ENCODE results near the gene ENG. TPM values are rescaled to one million over a fixed set of nuclear protein-coding genes. Genes with fewer than 3 reads are reported as not detected.

ENG gene
- total and polyA plus RNA-seq, 4 donors = 41.1 to 317 (median 131) TPM

DNA sequence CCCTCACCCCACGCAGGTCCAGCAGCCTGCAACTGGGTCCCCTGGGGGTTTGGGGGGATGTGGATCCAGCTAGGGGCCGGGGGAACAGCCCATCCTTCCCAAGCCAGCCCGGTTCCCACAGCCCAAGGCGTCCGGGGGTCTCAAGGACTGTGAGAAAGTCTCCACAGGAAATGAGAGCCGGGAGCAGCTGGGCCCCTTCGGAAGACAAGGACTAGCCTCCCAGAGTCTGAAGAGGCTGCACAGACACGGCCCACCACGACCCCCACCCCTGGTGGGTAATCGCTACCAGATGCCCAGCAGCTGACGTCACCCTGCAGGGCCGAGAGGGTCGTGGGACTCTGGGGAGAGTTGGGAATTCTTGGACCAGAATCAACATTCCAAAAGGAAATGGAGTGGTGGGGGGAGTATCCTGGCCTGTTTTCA lies 86.5 kb downstream of the ENG start:
- peak; percentile 83 to 88 (median 85) for DNase-seq
- H3K9ac ChIP-seq (ENCODE audit: insufficient read depth in 1 of 2, low read length in 2 of 2) = peak overlapping the region in 1 of 2 donors; percentile 34
- H3K4me1 ChIP-seq (ENCODE audit: control insufficient read depth in 5 of 5, insufficient read depth in 5 of 5, low read length in 5 of 5) = peaks cover 0 to 21% (median 4%) of the 10 kb centered on the region in 5 donors
- H3K27ac ChIP-seq (ENCODE audit: low read depth in 1 of 2, low read length in 1 of 2) = peak overlapping the region; percentile 78 to 86
- ATAC-seq (ENCODE audit: insufficient read depth, low FRiP score) = no peak
- H3K36me3 ChIP-seq (ENCODE audit: control insufficient read depth in 4 of 4, insufficient read depth in 4 of 4, low read length in 4 of 4) = peaks cover 0 to 9% (median 0%) of the 10 kb centered on the region in 4 donors
- no peak overlapping the region for H3K4me3 ChIP-seq
- no peaks in the 10 kb centered on the region for H3K27me3 ChIP-seq (ENCODE audit: control insufficient read depth in 3 of 3, insufficient read depth in 3 of 3, low read length in 2 of 3)
- TF ChIP-seq, protein P1, sequence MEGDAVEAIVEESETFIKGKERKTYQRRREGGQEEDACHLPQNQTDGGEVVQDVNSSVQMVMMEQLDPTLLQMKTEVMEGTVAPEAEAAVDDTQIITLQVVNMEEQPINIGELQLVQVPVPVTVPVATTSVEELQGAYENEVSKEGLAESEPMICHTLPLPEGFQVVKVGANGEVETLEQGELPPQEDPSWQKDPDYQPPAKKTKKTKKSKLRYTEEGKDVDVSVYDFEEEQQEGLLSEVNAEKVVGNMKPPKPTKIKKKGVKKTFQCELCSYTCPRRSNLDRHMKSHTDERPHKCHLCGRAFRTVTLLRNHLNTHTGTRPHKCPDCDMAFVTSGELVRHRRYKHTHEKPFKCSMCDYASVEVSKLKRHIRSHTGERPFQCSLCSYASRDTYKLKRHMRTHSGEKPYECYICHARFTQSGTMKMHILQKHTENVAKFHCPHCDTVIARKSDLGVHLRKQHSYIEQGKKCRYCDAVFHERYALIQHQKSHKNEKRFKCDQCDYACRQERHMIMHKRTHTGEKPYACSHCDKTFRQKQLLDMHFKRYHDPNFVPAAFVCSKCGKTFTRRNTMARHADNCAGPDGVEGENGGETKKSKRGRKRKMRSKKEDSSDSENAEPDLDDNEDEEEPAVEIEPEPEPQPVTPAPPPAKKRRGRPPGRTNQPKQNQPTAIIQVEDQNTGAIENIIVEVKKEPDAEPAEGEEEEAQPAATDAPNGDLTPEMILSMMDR (IDR thresholded peaks at IDR 0.05; ENCODE audit: control extremely low read depth, extremely low read depth) = no peak
- no peaks in the 10 kb centered on the region for H3K9me3 ChIP-seq (ENCODE audit: control insufficient read depth in 4 of 4, insufficient read depth in 3 of 4, low read length in 3 of 4)
- WGBS, 2 donors = 41 to 59% methylated on average over 13 of the region's 13 CpGs

DNA sequence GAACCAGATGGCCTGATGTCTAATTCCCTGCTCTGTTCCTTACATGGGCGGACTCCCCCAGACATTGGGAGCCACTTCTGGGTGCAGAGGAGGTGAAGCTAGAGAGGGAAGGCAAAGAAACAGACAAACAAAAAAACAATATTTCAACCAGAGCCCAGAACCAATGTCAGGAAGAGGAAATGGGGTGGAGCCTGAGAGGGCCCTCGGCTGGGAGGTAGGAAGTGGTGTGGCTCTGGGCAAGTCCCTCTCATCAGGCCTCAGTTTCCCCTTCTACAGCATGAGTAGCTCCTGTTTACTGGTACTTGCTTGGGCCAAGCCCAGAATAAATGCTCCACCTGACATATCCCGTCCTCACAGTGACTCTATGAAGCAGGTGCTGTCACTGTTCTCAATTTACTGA lies 87.0 kb downstream of the ENG start:
- Histone ChIP-seq H3K36me3 (ENCODE audit: control insufficient read depth in 4 of 4, insufficient read depth in 4 of 4, low read length in 4 of 4) (peaks cover 0 to 9% (median 0%) of the 10 kb centered on the region in 4 donors), H3K9ac (ENCODE audit: insufficient read depth in 1 of 2, low read length in 2 of 2) (peak overlapping the region in 1 of 2 donors; percentile 34), H3K4me3 (no peak overlapping the region), H3K4me1 (ENCODE audit: control insufficient read depth in 5 of 5, insufficient read depth in 5 of 5, low read length in 5 of 5) (peaks cover 0 to 21% (median 6%) of the 10 kb centered on the region in 5 donors), H3K27ac (ENCODE audit: low read depth in 1 of 2, low read length in 1 of 2) (peak overlapping the region; percentile 78 to 86), H3K27me3 (ENCODE audit: control insufficient read depth in 3 of 3, insufficient read depth in 3 of 3, low read length in 2 of 3) (no peaks in the 10 kb centered on the region), H3K9me3 (ENCODE audit: control insufficient read depth in 4 of 4, insufficient read depth in 3 of 4, low read length in 3 of 4) (no peaks in the 10 kb centered on the region)
- DNase-seq (no peak), ATAC-seq (ENCODE audit: insufficient read depth, low FRiP score) (no peak)
- TF ChIP-seq, protein P1 (IDR thresholded peaks at IDR 0.05; ENCODE audit: control extremely low read depth, extremely low read depth) = no peak
- WGBS, 2 donors = 46 to 54% methylated on average over 3 of the region's 3 CpGs

DNA sequence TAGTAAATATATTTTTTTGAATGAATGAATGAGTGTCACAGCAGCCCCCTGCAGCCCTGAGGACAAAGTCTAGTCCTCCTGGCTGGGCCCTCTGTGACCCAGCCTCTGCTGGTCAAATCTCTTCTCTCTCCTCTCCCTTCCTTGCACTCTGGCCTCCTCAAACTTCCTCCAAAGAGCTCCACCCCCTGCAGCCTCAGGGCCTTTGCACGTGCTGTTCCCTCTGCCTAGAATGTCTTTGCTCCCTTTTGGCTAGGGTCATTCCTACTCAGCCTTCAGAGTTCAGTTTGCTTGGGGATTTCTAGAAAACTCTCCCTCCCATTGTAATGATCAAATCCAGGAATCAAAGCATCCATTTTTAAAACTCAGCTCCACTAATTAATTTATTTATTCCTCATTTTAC lies 89.0 kb downstream of the ENG start:
- DNase-seq = no peak
- Histone ChIP-seq H3K4me1 (ENCODE audit: control insufficient read depth in 5 of 5, insufficient read depth in 5 of 5, low read length in 5 of 5) (peaks cover 0 to 17% (median 12%) of the 10 kb centered on the region in 5 donors), H3K27ac (ENCODE audit: low read depth in 1 of 2, low read length in 1 of 2) (peak overlapping the region; percentile 13 to 61), H3K27me3 (ENCODE audit: control insufficient read depth in 3 of 3, insufficient read depth in 3 of 3, low read length in 2 of 3) (no peaks in the 10 kb centered on the region), H3K4me3 (no peak overlapping the region), H3K9ac (ENCODE audit: insufficient read depth in 1 of 2, low read length in 2 of 2) (no peak overlapping the region), H3K9me3 (ENCODE audit: control insufficient read depth in 4 of 4, insufficient read depth in 3 of 4, low read length in 3 of 4) (no peaks in the 10 kb centered on the region), H3K36me3 (ENCODE audit: control insufficient read depth in 4 of 4, insufficient read depth in 4 of 4, low read length in 4 of 4) (peaks cover 0 to 9% (median 0%) of the 10 kb centered on the region in 4 donors)
- WGBS, 2 donors = 64 to 67% methylated on average over 1 of the region's 1 CpG
- TF ChIP-seq, protein P1 (IDR thresholded peaks at IDR 0.05; ENCODE audit: control extremely low read depth, extremely low read depth) = no peak
- no peak for ATAC-seq (ENCODE audit: insufficient read depth, low FRiP score)

Small RNA genes within 50 kb of the gene (small RNA-seq; reads per million reads assigned to genes)
- gene MIR4672 (ENCODE audit: low replicate concordance) (not detected), gene RF00019 (ENCODE audit: low replicate concordance) (not detected), gene RNA5SP296 (ENCODE audit: low replicate concordance) (not detected)

Other genes starting within 250 kb of the ENG start
- gene STXBP1, start 242.4 kb downstream of the ENG start, total RNA-seq = 10 to 100 TPM; 61.5 to 65.8 TPM
- gene STXBP1, start 242.4 kb downstream of the ENG start, polyA plus RNA-seq = 10 to 100 TPM; 19.2 to 32.0 TPM
- gene CFAP157, start 147.7 kb downstream of the ENG start, total RNA-seq = 10 to 100 TPM; 14.6 to 40.6 TPM
- 10 to 100 TPM; 14.8 to 17.3 TPM for gene CFAP157, start 147.7 kb downstream of the ENG start, polyA plus RNA-seq
- gene PTRH1, start 139.0 kb downstream of the ENG start, total RNA-seq = 10 to 100 TPM in 1 of 2 donors, 1 to 10 TPM in 1; 8.6 to 28.2 TPM
- 10 to 100 TPM; 21.2 to 41.7 TPM for gene PTRH1, start 139.0 kb downstream of the ENG start, polyA plus RNA-seq
- 1 to 10 TPM; 4.0 to 5.6 TPM for gene TTC16, start 138.6 kb downstream of the ENG start, total RNA-seq
- 1 to 10 TPM; 1.5 TPM for gene TTC16, start 138.6 kb downstream of the ENG start, polyA plus RNA-seq
- gene TOR2A, start 119.4 kb downstream of the ENG start, total RNA-seq = 10 to 100 TPM in 1 of 2 donors, 1 to 10 TPM in 1; 8.8 to 19.8 TPM
- gene TOR2A, start 119.4 kb downstream of the ENG start, polyA plus RNA-seq = 10 to 100 TPM; 14.0 to 30.8 TPM
- gene SH2D3C, start 76.0 kb downstream of the ENG start, total RNA-seq = 10 to 100 TPM; 34.5 to 51.5 TPM
- 10 to 100 TPM; 41.0 to 43.0 TPM for gene SH2D3C, start 76.0 kb downstream of the ENG start, polyA plus RNA-seq
- gene CDK9, start 68.6 kb downstream of the ENG start, total RNA-seq = 10 to 100 TPM; 54.9 to 97.9 TPM
- 10 to 100 TPM; 53.9 to 55.9 TPM for gene CDK9, start 68.6 kb downstream of the ENG start, polyA plus RNA-seq
- gene FPGS, start 51.8 kb downstream of the ENG start, total RNA-seq = 100 to 1,000 TPM in 1 of 2 donors, 10 to 100 TPM in 1; 42.5 to 115 TPM
- 10 to 100 TPM; 89.6 to 97.6 TPM for gene FPGS, start 51.8 kb downstream of the ENG start, polyA plus RNA-seq
- 100 to 1,000 TPM in 1 of 2 donors, 10 to 100 TPM in 1; 72.3 to 154 TPM for gene AK1, start 23.0 kb upstream of the ENG start, total RNA-seq
- gene AK1, start 23.0 kb upstream of the ENG start, polyA plus RNA-seq = 100 to 1,000 TPM in 1 of 2 donors, 10 to 100 TPM in 1; 63.8 to 386 TPM
- gene ST6GALNAC6, start 44.9 kb upstream of the ENG start, total RNA-seq = 10 to 100 TPM; 28.3 to 51.9 TPM
- gene ST6GALNAC6, start 44.9 kb upstream of the ENG start, polyA plus RNA-seq = 10 to 100 TPM; 45.3 to 59.8 TPM
- gene ST6GALNAC4, start 62.4 kb upstream of the ENG start, total RNA-seq = 10 to 100 TPM; 42.7 to 96.2 TPM
- gene ST6GALNAC4, start 62.4 kb upstream of the ENG start, polyA plus RNA-seq = 10 to 100 TPM; 24.6 to 67.3 TPM
- 1 to 10 TPM; 4.9 to 9.0 TPM for gene PIP5KL1, start 76.1 kb upstream of the ENG start, total RNA-seq
- 1 to 10 TPM; 2.0 to 4.9 TPM for gene PIP5KL1, start 76.1 kb upstream of the ENG start, polyA plus RNA-seq
- gene DPM2, start 83.2 kb upstream of the ENG start, total RNA-seq = 10 to 100 TPM; 20.5 to 51.3 TPM
- 10 to 100 TPM; 50.8 to 51.1 TPM for gene DPM2, start 83.2 kb upstream of the ENG start, polyA plus RNA-seq
- gene EEIG1, start 126.3 kb upstream of the ENG start, total RNA-seq = 10 to 100 TPM; 49.6 to 66.5 TPM
- 10 to 100 TPM; 13.4 to 15.8 TPM for gene EEIG1, start 126.3 kb upstream of the ENG start, polyA plus RNA-seq
- gene NAIF1, start 212.7 kb upstream of the ENG start, total RNA-seq = 1 to 10 TPM; 7.2 to 9.4 TPM
- gene NAIF1, start 212.7 kb upstream of the ENG start, polyA plus RNA-seq = 1 to 10 TPM; 8.2 to 9.4 TPM
- gene SLC25A25, start 213.6 kb upstream of the ENG start, total RNA-seq = 10 to 100 TPM; 21.2 to 32.6 TPM
- 10 to 100 TPM; 10.5 to 27.9 TPM for gene SLC25A25, start 213.6 kb upstream of the ENG start, polyA plus RNA-seq

Data from lung (tissue), 13 donors.